GM21619 (cell line): ENCODE measurements around the gene PGBD2.
A peak's percentile ranks its signal among the peaks of the same experiment; 100 is the strongest.
"Not testable (repeated sequence)": the region's sequence is repeated elsewhere in the genome, so short reads cannot be mapped to it uniquely, and the experiment has no call there.

Experiments
- ATAC-seq: cut with Tn5 transposase; IDR thresholded peaks from one replicate; pipeline ENCODE4 v1.9.1; 2021; ENCODE audit not compliant: unreplicated experiment

The PGBD2 gene, protein sequence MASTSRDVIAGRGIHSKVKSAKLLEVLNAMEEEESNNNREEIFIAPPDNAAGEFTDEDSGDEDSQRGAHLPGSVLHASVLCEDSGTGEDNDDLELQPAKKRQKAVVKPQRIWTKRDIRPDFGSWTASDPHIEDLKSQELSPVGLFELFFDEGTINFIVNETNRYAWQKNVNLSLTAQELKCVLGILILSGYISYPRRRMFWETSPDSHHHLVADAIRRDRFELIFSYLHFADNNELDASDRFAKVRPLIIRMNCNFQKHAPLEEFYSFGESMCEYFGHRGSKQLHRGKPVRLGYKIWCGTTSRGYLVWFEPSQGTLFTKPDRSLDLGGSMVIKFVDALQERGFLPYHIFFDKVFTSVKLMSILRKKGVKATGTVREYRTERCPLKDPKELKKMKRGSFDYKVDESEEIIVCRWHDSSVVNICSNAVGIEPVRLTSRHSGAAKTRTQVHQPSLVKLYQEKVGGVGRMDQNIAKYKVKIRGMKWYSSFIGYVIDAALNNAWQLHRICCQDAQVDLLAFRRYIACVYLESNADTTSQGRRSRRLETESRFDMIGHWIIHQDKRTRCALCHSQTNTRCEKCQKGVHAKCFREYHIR

DNA sequence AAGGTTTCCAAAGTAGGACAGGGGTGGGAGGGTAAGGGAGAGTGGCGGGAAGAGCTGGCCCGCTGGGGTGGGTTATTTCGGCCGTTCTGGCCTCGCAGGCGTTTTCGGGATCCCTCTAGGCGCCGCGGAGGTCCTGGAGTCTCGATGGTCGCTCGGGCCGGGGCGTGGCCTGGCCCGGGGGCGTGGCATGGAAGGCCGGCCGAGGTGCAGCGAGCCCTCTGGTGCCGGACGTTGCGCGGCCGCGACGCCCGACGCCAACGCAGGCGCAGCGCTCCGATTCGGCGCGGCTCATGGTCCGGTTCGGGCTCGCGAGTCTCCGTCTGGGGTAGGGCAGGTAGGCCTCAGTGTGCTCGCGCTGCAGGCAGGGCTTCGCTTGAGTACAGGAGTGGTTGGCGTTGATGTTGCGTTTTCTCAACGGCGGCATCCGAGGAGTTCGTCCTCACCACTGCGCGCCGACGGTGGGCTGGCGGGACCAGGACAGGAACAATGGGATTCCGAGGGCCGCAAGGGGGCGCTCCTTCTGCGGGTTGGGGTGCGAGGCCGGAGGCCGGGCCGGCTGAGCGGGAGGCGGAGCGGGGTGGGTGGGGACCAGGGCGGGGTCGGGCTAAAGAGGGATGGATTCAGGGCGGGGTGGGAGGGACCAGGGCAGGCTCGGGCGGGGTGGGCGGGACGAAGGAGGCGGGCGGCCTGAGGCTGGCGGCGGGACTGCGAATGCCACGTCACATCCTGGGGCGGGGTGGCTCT, at the start of gene PGBD2:
TSS of gene PGBD2 (plus strand) at position 227 of the 744 bp plus-strand sequence. CDS start 7,628 bp downstream, outside the sequence.
- peak; percentile 90 for ATAC-seq

DNA sequence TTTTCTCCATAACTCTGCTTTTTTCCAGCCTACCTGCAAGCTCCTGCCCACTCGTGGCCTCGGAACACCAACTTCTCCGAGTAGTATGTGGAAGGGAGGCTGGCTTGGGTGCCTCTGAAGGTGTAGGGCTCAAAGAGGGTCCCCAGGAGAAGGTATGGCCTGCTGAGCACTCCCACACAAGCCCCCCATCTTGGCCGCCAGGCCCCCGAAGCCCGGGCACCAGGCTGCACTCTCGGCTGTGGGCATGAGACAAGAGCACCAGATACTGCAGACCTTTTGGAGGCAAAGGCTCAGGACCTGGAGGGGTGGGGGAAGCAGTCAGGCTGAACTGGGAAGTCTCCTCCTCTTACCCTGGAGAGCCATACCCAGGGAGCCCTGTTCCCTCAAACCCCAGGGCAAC, 48.8 kb upstream of the PGBD2 start:
- ATAC-seq, result no peak

DNA sequence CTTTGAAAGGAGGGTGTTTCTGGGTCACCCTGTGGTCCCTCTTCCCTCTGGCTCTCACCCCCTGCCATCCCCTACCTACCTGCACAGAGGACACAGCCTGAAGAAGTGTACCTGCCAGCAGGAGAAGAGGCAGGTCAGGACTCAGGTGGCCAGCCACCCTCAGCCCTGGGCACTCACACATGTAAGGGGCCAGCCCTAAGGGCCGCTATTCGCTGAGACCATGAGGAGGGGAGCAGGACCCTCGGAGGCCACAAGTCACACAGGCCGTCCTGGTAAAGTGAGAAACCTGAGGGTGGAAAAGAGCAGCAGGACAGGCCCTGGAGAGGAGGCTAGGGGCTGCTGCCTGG, 48.3 kb upstream of the PGBD2 start:
- ATAC-seq, result no peak

DNA sequence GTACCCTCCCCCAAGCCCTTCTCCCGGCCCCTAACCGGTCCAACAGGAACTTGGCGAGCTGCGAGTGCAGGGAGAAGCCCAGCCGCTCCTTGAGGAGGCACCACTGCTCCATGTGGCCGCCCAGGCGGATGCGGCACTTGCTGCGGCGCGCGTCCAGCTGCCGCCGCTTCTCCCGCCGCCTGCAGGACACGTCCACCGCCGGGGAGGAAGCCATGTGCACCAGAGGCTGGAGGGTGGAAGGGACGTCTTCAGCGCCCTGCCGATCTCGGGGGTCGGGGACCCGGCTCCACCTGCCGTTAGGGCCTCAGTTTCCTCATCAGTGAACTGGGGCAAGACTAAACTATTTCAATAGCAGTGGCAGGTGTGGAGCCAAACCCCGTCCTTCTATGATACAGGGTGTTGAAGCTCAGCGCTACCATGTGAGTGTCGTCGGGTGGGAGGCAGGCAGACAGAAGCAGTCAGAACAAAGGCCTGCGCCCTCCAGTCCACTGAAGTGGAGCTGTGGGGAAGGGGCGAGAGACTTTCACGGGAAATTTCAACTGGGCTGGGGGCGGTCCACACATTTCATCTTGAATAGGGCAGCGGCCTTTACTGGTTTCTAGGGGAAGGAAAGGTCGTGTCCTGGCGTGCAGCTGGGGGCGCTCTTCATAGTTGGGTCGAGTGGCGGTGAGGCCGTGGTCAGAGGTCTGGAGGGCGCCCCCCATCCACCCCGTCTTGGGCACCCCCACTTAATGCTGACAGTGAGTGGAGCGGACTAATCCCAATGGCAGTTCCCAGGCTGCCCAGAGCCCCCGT, 47.7 kb upstream of the PGBD2 start:
- ATAC-seq, result peak; percentile 36

DNA sequence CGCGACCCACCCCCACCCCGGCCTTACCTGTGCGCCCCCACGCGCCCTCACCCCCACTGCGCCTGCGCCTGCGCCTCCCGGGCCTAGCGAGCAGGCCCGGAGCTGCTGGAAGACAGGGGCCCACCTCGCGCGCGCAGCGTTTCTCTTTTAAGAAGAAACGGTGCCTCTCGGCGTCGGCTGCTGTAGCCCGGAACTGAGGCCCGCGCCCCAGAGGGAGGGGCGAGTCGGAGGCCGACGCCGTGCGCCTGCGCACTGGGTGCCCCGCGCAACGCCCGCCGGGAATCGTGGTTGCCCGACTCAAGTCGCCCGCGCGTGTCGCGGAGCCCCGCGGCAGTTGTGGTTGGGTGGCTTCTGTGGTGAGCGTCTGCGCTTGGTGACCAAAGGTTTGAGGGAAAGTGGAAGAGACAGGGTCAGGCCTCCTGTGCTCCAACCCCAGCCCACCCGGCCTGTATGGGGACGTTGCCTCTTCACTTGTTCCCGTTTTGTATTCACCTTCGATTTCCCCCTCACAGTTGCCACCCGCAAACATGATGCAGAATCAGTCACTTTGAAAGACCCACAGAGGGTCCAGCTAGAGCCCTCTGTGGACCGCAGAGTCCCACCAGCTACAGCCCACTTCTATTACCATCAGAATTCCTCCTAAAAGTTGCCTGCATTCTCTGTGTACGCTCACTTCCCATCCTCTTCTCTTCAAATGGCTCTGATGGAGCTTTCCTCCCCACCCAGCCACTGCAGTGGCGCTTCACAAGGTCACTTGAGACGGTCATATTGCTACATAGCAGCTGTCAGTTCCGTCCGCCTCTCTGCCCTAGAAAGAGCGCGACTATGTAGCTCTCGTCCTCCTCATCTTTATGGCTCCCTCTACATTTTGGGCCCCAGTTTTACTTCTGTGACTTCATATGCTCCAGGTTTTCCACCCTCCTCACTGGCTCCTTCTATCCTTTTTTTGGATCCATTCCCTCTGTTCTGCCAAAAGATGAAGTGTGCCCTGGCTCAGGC, 46.8 kb upstream of the PGBD2 start, which contains the start of gene ZNF692:
TSS of gene ZNF692 (minus strand) at position 195 of the 999 bp plus-strand sequence. CDS start 776 bp downstream, outside the sequence.
- peak; percentile 73 for ATAC-seq

DNA sequence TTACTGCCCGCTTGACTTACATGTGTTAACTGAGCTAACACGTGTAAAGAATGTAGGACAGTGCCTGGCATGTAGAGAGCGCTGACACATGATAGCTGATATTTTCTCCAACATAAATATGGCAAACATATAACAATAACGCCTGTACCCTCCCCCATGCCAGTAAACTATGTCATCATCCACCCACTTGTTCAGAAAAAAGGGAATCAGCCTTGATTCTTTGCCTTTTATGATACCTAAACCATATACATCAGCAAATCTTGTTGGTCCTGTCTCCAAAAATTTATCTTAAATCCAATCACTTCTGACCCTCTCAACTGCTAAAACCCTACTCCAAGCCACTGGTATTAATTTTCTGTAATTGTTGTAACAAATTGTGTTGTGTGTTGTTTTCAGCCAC, 46.0 kb upstream of the PGBD2 start:
- no peak for ATAC-seq

DNA sequence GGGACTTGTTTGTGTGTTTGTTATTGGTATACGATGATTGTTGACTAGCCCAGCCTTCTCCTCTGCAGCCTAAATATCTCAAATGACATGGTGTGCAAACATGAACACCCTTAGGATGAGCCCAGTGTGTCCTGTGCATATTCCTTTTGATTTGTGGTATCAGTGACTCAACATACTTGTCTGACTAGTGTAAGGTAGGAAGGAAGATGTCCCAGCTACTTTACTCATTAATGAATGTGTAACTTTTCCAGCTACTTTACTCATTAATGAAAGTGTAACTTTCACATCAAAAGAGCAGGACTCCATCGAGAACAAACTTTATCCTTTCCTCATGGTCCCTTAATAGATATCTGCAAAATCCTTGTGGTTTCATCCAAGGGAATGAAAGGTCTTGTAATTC, 44.4 kb upstream of the PGBD2 start:
- ATAC-seq, result no peak

DNA sequence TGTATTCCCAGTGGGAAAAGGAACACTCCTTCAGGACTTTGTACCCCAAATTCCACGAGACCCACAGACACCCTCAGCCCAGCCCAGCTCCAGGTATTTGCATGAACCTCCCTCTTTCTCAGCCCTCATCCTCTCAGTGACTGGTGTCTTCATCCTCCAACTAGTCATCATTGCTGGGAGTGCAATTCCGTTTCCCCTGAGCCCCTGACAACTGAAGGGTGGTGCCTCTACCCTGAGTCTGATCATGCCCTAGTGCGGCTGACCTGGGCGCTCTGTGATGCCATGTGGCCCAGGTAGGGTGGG, 43.4 kb upstream of the PGBD2 start:
- ATAC-seq, result peak; percentile 4

DNA sequence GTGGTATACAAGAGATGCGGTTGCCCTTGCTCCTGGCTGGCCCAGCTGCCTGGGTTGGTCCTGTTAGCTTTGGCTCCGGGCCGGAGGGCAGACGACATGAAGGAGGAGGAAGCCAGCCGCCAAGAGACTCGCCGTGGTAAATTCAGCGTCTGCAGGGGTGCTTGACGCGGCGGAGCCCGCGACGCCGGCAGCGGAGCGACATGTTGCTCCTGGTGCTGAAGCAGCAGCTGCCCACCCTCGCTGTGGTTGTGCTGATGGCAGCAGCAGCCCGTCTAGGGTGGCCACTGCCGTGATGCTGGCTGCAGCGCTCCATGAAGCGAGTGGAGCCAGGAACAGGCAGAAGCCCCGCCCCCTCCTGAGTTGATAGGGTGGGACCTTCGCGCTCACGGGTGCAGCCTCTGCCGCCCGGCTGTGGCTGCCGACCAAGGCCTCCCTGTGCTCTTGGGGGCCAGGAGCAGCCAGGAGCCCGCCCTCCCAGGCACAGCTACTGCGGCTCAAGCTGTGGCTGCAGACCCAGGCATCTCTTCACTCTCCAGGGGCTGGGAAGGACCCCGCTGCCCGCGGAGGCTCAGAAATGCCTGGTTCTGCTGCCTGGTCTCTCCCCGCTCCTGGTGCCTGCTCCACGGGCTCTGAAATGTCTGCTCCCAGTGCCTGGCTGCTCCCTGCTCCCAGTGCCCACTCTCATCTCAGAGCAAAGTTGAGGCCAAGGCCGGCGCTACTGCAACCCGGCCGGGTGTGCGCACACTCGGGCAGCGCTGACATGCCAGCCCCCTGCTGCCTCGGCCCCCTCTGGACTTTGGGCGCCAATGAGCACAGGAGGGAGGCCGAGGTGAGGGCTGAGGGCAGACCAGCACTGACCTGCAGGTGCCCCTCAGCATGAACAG, 42.8 kb upstream of the PGBD2 start:
- ATAC-seq, result peak; percentile 62

DNA sequence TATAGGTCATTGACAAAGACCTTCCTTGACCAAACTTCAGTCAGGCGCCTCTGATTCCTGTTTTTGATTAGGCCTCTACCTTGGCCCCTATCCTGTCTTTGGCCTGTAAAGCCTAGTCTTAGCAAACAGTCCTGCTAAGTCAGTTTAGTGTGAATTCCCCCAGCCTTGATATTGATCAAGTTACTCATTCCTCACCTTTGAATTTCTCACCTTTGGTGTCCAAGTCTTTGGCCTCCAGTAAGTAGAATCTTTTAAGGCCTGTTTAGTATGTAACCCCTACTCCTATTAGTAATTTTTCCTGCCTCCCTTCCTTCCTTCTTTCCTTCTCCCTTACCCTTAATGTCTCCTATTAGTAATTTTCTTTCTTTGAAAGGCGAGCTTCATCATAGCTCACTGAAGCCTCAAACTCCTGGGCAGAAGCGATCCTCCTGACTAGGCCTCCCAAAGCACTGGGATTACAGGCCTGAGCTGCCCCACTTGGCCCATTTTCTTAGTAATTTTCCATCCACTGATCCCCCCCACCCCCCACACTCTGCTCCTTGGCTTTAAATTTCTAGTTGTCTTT, 34.1 kb upstream of the PGBD2 start:
- no peak for ATAC-seq

DNA sequence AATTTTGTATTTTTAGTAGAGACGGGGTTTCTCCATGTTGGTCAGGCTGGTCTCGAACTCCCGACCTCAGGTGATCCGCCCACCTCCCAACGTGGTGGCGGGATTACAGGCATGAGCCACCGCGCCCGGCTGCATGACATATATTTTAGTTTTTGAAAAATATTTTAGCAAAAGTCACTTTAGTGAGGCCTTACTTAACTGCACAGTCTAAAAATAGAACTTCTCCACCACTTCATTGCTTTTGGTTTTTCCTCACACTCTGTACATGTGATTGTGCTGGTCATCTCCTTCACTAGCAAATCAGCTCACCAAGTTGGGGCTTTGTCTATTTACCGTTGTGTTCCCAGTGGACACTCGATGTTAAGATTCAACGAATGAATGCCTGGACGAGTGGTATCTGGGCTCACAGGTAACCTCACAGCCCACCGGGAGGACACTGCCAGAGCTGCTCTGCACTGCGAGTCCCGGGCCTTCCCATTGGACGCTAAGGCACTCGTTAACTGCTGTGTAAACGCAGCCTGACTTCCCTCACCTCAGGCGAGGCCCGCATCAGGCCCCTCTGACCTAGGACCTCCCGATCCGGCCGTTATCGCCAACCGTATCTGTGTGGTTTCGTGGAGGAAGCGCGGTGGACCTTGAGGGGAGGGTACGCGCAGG, 33.2 kb upstream of the PGBD2 start:
- peak; percentile 34 for ATAC-seq

DNA sequence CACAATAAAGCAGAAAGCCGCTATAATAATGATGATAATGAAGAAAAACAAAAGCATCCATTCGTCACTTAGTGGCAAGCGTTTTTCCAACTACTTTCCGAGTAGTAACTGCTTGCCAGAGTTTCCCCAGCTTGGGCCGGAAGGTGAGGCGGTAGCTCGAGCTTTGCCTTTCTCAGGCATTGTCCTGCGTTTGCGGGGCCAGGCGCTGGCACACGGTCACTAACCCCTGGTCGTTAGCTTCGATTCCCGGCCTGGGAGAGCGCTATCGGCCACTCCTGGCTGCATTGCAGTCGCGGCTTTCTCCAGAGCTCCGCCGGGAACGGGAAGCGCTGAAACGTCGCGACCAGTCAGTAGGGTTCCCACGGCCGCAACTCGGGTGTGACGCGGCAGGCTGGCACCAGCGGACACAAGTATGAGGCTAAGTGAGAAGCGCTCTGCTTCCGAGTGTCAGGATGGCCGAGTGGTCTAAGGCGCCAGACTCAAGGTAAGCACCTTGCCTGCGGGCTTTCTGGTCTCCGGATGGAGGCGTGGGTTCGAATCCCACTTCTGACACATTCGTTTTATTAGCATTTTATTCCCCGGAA, 32.5 kb upstream of the PGBD2 start:
- peak; percentile 80 for ATAC-seq

DNA sequence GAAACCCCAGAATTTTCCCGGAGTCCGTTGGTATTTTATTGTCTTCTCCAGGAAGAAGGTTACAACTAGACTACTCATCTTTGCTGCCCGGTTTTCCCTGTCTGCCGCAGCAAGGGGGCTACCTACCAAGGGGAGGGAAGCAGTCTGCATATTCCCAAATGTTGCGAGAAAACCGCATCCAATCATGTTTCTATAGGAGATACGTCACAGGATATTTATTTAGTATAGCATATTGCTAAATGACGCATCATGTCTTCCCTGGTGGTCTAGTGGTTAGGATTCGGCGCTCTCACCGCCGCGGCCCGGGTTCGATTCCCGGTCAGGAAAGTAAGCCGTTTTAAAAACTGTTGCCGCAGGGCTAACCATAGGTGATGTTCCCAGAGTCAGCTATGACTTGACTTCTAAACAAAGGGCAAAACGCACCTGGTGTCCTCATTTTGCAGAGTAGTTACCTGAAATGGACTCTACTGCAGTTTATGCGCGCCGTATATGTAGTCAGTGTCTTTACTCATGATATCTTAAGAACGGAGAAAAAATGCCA, 32.0 kb upstream of the PGBD2 start:
- ATAC-seq, result peak; percentile 50

DNA sequence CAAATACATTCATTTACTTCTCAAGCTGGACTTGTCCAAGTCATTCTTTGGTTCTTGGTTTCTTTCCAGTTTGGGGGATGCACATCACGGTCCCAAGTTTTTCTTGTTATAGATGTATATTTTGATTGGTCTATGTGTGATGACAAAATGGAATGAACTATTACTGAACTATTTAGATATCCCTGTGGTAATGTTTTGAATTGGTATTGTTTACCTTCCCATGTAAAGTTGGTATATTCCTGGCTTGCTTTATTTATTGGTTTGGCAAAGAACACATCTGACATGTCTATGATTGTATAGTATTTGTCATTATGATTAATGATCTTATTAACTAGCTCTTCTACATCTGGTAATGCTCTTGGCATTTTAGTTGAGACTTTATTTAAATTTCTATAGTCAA, 24.8 kb upstream of the PGBD2 start:
- no peak for ATAC-seq

DNA sequence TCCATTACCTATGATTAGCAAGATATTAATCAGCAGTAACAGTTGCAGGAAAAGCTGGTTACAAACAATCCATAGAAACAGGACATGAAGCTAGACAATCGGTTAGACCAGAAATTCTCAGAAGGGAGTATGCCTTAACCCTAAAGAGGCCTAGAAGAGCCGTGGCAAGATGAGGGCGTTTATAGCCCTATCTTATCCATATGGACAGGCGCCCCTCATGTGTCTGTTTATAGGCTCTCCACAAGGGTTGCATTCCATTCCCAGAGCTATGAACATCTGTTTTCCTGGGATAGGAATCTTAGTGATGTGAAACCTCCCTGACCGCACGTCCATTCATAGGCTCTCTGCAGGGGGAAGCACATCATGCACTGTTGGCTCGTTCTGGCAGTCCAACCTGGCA, 23.6 kb upstream of the PGBD2 start:
- ATAC-seq, result not testable (repeated sequence)

DNA sequence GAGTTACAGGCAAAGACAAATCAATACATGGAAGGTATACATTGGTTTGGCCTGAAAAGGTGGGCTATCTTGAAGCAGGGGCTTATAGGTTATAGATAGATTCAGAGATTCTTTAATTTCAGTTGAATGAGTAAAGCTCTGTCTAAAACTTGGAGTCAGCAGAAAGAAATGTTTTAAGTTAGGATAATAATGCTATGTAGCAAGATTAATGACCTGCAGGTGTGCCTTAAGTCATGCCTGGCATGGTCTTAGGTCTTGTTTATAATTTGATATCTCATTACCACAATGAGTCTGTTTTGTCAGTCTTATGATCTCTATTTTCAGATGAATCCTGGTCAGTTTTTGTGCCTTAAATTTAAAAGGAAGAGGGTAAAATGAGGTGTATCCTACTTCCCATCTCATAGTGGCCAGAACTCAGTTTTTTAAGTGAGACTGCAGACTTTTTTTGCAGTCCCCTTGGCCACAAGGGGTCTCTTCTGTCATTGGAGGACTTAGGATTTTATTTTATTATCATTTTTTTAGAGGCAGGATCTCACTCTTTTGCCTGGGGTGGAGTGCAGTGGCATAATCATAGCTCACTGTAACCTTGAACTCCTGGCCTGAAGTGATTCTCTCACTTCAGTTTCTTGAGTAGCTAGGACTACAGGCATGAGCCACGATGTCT, 21.3 kb upstream of the PGBD2 start:
- no peak for ATAC-seq

DNA sequence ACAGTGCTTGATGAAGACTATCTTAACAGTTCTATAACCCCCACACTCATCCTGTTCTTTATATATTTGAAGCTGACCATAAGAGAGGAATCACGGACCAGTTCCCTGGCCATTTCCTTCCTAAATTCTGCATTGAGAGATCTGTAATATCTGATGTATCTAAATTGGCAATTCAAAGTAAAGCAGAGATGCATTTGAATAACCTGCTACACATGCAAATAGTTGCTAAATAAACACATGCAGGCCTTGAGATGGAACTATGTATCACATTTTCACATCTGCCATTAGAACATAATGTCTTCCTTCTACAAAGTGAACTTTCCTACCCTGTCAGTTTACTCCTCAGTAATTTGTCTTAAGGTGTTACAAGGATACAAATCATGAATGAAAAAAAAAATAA, 20.4 kb upstream of the PGBD2 start:
- no peak for ATAC-seq
